Vagina (tissue), 2 donors: ENCODE measurements around the gene CCDC47.

Experiments
- CTCF ChIP-seq, 3 experiments: fragments of 450-650 bp in 2 of 3; fragments of 200-600 bp in 1 of 3; sonication (generic) in 1 of 3; IDR thresholded peaks; one replicate each; pipeline ENCODE4 v1.5.1; 2017 to 2019; ENCODE audit warnings: antibody characterized with exemption in 3 of 3, mild to moderate bottlenecking in 2 of 3, moderate library complexity in 2 of 3
- POLR2A ChIP-seq, 2 donors: fragments of 450-650 bp; IDR thresholded peaks; one replicate each; pipeline ENCODE4 v1.6.1; 2017; ENCODE audit warnings: antibody characterized with exemption in 2 of 2, mild to moderate bottlenecking in 2 of 2, moderate library complexity in 2 of 2

GRCh38 chr17:63699638-63700527 is 73.5 kb downstream of the CCDC47 start, which contains the start of gene LIMD2:
- TF ChIP-seq CTCF (IDR thresholded peaks at IDR 0.05): no peak
- no peak for TF ChIP-seq POLR2A (IDR thresholded peaks at IDR 0.05)
